ENCODE results near the gene OR12D3.
"Not testable (repeated sequence)": the region's sequence is repeated elsewhere in the genome, so short reads cannot be mapped to it uniquely, and the experiment has no call there.

OR12D3 gene

DNA sequence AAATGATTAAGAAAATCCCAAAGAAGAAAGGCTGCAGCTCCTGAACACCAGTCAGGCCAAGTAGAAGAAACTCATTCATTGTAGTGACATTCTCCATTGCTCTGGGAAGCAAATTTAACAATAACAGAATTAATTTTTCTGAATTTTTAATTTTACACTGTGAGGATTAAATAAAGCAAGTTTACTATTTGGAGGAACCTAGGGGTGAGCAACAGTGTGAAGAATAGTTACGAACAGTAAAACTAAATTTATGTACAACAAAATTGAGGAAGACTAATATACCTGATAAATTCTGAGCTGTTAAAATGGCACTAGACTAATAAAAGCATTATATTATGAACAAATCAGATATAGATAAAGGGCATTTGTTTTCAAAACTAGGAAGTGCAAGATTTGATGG lies at the start of gene OR12D3:
Gene OR12D3 (minus strand): TSS at position 101 of the 400 bp plus-strand sequence. CDS start 4 bp downstream, at position 97.
- in situ Hi-C loops (cut with MboI; ENCODE audit: low sequenced_read_pairs) = no loop called here

DNA sequence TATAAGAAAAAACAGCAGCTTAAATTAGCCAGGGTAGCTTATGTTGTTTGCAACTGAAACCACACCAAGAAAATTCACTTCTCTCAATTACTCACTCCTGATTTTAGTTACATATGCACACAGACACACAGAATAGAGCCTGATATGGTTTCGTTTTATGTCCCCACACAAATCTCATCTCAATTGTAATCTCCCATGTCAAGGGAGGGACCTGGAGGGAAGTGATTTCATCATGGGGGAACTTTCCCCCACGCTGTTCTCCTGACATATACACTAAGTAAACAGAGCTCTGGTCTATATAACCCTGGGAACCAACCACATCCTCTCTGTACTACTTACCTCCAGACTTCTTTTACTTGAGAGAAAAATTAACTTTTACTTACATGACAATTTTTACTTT lies 49.5 kb upstream of the OR12D3 start:
- in situ Hi-C loops (cut with MboI; ENCODE audit: low sequenced_read_pairs) = no loop called here

- in situ Hi-C loops (cut with MboI; ENCODE audit: low sequenced_read_pairs) = no loop called here
Measured at GRCh38 chr6:29424168-29424567, 49.1 kb upstream of the OR12D3 start.

GRCh38 chr6:29419516-29419915 lies 44.4 kb upstream of the OR12D3 start:
- in situ Hi-C loops (cut with MboI; ENCODE audit: low sequenced_read_pairs) = no loop called here

GRCh38 chr6:29414588-29414987 lies 39.5 kb upstream of the OR12D3 start, which contains the start of gene OR12D1:
Gene OR12D1, plus strand, starts transcription at chr6:29414928.
- in situ Hi-C loops (cut with MboI; ENCODE audit: low sequenced_read_pairs) = no loop called here

- in situ Hi-C loops (cut with MboI; ENCODE audit: low sequenced_read_pairs) = no loop called here
Measured at GRCh38 chr6:29403801-29404200, 28.7 kb upstream of the OR12D3 start.

DNA sequence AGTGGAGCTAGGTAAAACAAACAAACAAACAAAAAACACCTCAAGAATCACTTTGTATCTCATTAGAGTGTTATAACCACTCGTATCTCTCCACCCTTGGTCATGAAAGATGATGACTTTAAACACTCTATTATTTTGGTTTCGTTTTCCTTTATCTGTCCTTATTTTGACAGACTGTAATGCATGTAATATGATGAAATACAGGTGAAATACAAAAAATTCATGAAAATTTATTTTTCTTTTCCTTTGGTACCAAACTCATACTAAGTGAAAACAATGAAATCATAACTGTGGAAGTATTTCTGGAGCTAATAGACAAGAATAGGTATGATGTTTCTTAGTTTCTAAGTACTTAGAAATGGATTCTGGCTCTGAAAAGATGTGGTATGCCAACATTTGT lies 24.4 kb upstream of the OR12D3 start:
- in situ Hi-C loops (cut with MboI; ENCODE audit: low sequenced_read_pairs) = no loop called here

DNA sequence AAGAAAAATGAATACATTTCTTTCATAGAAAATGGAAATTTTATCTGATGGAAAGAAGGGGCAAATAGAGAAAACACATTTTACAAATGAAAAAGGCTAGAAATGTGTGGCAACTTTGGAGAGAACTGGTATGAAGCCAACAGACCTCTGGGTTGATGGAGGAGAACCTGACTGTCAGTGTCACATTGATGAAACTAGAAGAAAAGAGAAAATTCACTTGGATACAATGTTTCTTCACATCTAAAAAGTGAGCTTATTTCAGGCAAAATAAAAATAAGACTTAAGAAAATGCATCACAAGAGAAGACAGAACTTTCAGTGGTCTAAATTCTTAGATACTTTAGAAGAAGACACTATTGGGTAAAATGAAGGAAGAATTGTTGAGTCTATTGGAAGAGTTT lies 20.2 kb upstream of the OR12D3 start, which contains the start of gene OR12D2:
Gene OR12D2 (plus strand): TSS at position 301 of the 400 bp plus-strand sequence. CDS start 1,069 bp downstream, outside the sequence.
- in situ Hi-C loops (cut with MboI; ENCODE audit: low sequenced_read_pairs) = no loop called here

DNA sequence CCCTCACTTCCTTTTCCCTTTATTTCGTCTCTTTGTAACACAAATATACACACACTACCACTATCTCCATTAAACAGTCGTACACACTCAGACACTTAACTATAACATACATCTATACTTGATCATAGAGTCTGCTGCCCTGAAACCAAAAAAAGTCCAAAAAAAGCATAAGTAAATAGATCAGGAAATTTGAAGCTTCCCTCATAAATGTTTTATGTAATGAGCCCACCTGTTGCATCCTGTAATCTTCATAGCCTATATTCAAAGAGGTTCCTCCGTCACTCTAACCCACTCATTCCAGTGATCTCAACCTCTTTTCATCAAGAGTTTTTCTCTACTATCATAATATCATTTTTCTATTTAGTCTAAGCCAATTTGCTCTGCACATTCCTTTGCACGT lies 13.4 kb upstream of the OR12D3 start:
- in situ Hi-C loops (cut with MboI; ENCODE audit: low sequenced_read_pairs) = no loop called here

- in situ Hi-C loops (cut with MboI; ENCODE audit: low sequenced_read_pairs) = no loop called here
Measured at GRCh38 chr6:29376003-29376402, 912 bp upstream of the OR12D3 start.

DNA sequence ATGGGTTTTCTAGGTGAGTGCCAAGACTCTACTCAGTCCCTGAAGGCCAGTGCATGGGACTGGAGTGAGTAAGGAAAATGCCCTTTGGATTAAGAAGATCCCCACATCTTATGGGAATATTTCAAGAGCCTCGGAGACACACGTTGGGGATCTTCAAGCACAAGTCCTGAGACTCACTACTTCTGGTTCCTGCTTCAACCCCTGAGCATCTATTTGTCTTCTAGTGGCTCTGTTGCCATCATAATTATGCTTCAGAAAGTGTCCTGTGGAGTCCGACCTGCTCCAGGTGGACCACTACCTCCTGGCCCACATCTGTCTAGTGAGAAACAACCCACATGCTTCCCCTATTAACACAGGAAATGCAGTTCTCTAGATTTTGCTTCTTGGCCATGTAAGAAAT lies 6.3 kb downstream of the OR12D3 start, which contains the start of gene OR5V1:
Gene OR5V1 (minus strand): TSS at position 101 of the 400 bp plus-strand sequence. CDS start 12,670 bp downstream, outside the sequence.
- in situ Hi-C loops (cut with MboI; ENCODE audit: low sequenced_read_pairs) = no loop called here

DNA sequence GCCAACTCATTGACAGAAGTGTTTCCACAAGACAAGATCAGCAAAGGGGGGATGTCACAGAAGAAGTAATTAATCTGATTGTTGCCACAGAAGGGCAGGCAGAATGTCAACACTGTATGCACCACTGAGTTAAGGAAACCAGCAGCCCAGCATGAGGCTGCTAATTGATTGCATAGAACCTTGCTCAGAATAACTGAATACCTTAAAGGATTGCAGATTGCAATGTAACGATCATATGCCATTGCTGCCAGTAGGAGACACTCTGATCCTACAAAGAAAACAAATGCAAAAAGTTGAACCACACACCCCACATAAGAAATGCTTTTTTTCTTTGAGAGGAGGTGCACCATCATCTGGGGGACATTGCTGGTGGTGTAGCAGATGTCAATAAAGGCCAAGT lies 19.5 kb downstream of the OR12D3 start:
- in situ Hi-C loops (cut with MboI; ENCODE audit: low sequenced_read_pairs) = no loop called here

GRCh38 chr6:29354980-29355379 lies 20.1 kb downstream of the OR12D3 start:
- in situ Hi-C loops (cut with MboI; ENCODE audit: low sequenced_read_pairs) = no loop called here

DNA sequence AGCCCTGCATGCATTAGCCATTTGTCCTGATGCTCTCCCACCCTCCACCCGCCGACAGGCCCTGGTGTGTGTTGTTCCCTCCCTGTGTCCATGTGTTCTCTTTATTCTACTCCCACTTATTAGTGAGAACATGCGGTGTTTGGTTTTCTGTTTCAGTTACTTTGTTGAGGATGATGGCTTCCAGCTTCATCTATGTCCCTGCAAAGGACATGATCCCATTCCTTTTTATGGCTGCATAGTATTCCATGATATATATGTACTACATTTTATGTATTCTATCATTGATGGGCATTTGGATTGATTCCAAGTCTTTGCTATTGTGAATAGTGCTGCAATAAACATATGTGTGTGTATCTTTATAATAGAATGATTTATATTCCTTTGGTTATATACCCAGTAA lies 25.7 kb downstream of the OR12D3 start:
- in situ Hi-C loops (cut with MboI; ENCODE audit: low sequenced_read_pairs) = not testable (repeated sequence)

GRCh38 chr6:29345380-29345779 lies 29.7 kb downstream of the OR12D3 start:
- in situ Hi-C loops (cut with MboI; ENCODE audit: low sequenced_read_pairs) = no loop called here

DNA sequence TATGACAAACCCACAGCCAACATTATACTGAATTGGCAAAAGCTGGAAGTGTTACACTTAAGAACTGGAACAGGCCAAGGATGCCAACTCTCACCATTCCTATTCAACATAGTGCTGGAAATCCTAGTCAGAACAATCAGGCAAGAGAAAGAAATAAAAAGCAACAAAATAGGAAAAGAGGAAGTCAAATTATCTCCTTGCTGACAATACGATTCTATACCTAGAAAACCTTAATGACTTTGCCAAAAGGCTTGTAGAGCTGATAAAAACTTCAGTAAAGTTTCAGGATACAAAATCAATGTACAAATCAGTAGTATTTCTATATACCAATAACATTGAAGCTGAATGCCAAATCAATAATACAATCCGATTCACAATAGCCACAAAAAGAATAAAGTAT lies 38.8 kb downstream of the OR12D3 start:
- in situ Hi-C loops (cut with MboI; ENCODE audit: low sequenced_read_pairs) = no loop called here

GRCh38 chr6:29332676-29333075 lies 42.4 kb downstream of the OR12D3 start:
- in situ Hi-C loops (cut with MboI; ENCODE audit: low sequenced_read_pairs) = no loop called here

DNA sequence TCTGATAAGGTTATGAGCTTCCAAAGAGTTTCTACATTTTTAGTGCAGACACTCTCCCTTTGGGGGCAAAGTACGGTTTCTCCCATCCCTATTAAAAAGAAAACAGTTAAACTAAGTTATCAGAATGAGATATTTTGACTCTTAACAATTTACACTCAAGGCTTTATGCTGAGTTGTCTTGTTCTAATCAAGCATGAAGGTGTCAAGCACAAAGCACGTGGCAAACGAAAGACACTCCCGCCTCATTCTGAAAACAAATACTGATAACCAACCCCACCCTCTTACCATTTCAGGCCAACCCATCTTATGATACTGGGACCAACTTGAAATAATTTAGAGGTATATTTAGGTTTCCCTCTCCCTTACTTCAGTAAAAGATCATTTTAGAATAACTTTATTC lies 49.3 kb downstream of the OR12D3 start:
- in situ Hi-C loops (cut with MboI; ENCODE audit: low sequenced_read_pairs) = no loop called here

All from HL-60/S4 treated with retinoic acid at 250 ng/mL for 4 days and 3 days (cell line).